Left lung (tissue), 10 donors: Measurements from ENCODE around the gene DRICH1. TPM values are rescaled to one million over a fixed set of nuclear protein-coding genes. Genes with fewer than 3 reads are reported as not detected.
A peak's percentile ranks its signal among the peaks of the same experiment; 100 is the strongest.
"Not testable (repeated sequence)": the region's sequence is repeated elsewhere in the genome, so short reads cannot be mapped to it uniquely, and the experiment has no call there.

ENCODE experiments used
- ATAC-seq: fragments of 200-7000 bp; cut with Tn5 transposase; one replicate; pipeline ENCODE4 v1.9.1; 2020; ENCODE audit warnings: moderate library complexity
- DNase-seq, 4 donors: peaks; one replicate each; pipeline ENCODE4 v3.0.0-alpha.2; 2013 to 2020
- H3K27ac ChIP-seq, 2 donors: fragments of 200-600 bp; sonication (generic) in 1 of 2; one replicate each; pipeline versions ENCODE4 v1.5.0 to v1.8.0; 2020 to 2021
- H3K27me3 ChIP-seq, 2 donors: fragments of 200-600 bp; sonication (generic) in 1 of 2; one replicate each; pipeline versions ENCODE4 v1.5.0 to v1.8.0; 2020 to 2021
- H3K36me3 ChIP-seq, 2 donors: fragments of 200-600 bp; sonication (generic) in 1 of 2; one replicate each; pipeline versions ENCODE4 v1.5.0 to v1.8.0; 2020 to 2021
- H3K4me1 ChIP-seq, 2 donors: fragments of 200-600 bp; one replicate each; pipeline ENCODE4 v1.8.0; 2021
- H3K4me3 ChIP-seq, 2 donors: fragments of 200-600 bp; sonication (generic) in 1 of 2; one replicate each; pipeline versions ENCODE4 v1.5.0 to v1.8.0; 2020 to 2021; ENCODE audit warnings: mild to moderate bottlenecking in 1 of 2
- H3K9me3 ChIP-seq, 2 donors: fragments of 200-600 bp; sonication (generic) in 1 of 2; one replicate each; pipeline versions ENCODE4 v1.5.0 to v1.8.0; 2020 to 2021
- CTCF ChIP-seq, 2 donors: fragments of 200-600 bp; sonication (generic) in 1 of 2; IDR thresholded peaks; one replicate each; pipeline versions ENCODE4 v1.5.0 to v1.8.0; 2021; ENCODE audit warnings: antibody characterized with exemption in 2 of 2
- intact Hi-C, 2 donors: fragments of 100-400 bp; cut with DNase I; formaldehyde crosslinking; loops; one replicate each; pipeline versions ENCODE4 v1.11.2 to v1.14.2; 2022
- polyA plus RNA-seq, 6 donors: library from polyadenylated mRNA; unstranded; fragments of 120-200 nt; gene quantifications; one replicate each; pipeline ENCODE4 v1.2.1, GENCODE V29; 2013; ENCODE audit not compliant: insufficient read length in 6 of 6
- total RNA-seq, 2 donors: library from RNA; stranded (reverse); fragmentation: NEBNext Ultra II Directional; extraction: Animal tissue kit (Norgen Biotek cat#: 25700); gene quantifications; one replicate each; pipeline ENCODE4 v1.2.1, GENCODE V29; 2021
- donor health status: DM: no; HTN: yes; CAD: no.
- donor health status: DM: no; HTN: no; CAD: no.

DRICH1 gene
- total and polyA plus RNA-seq, 8 donors: 0.70 to 5.8 (median 2.9) TPM

GRCh38 chr22:23575601-23576000 lies 56.5 kb downstream of the DRICH1 start:
- Histone ChIP-seq H3K36me3 (no peaks in the 10 kb centered on the region), H3K9me3 (no peaks in the 10 kb centered on the region), H3K27me3 (no peaks in the 10 kb centered on the region), H3K27ac (no peak overlapping the region), H3K4me1 (no peaks in the 10 kb centered on the region), H3K4me3 (no peak overlapping the region)
- DNase-seq (peak in 1 of 4 donors; percentile 26), ATAC-seq (no peak)
- no peak for TF ChIP-seq CTCF (IDR thresholded peaks at IDR 0.05)
- intact Hi-C loops: no loop called here

- H3K4me1 ChIP-seq: no peaks in the 10 kb centered on the region
- no peak for TF ChIP-seq CTCF (IDR thresholded peaks at IDR 0.05)
- no peaks in the 10 kb centered on the region for H3K9me3 ChIP-seq
- H3K36me3 ChIP-seq: no peaks in the 10 kb centered on the region
- H3K4me3 ChIP-seq: no peak overlapping the region
- intact Hi-C loops: no loop called here
- DNase-seq (no peak), ATAC-seq (no peak)
- H3K27me3 ChIP-seq: no peaks in the 10 kb centered on the region
- H3K27ac ChIP-seq: no peak overlapping the region
These were observed 57.2 kb downstream of the DRICH1 start for GRCh38 chr22:23574877-23575276.

- Histone ChIP-seq H3K4me3 (no peak overlapping the region), H3K27me3 (no peaks in the 10 kb centered on the region), H3K4me1 (no peaks in the 10 kb centered on the region), H3K36me3 (no peaks in the 10 kb centered on the region), H3K9me3 (no peaks in the 10 kb centered on the region), H3K27ac (no peak overlapping the region)
- DNase-seq (no peak), ATAC-seq (no peak)
- no peak for TF ChIP-seq CTCF (IDR thresholded peaks at IDR 0.05)
- intact Hi-C loops: no loop called here
These were observed 57.7 kb downstream of the DRICH1 start for GRCh38 chr22:23574371-23574811.

- intact Hi-C loops, H3K4me1 ChIP-seq, DNase-seq, H3K27me3 ChIP-seq, ATAC-seq, H3K27ac ChIP-seq, H3K4me3 ChIP-seq, H3K36me3 ChIP-seq, H3K9me3 ChIP-seq: not testable (repeated sequence)
These were observed 58.4 kb downstream of the DRICH1 start for GRCh38 chr22:23573701-23574235.

- DNase-seq, intact Hi-C loops, H3K36me3 ChIP-seq, H3K4me1 ChIP-seq, H3K9me3 ChIP-seq, H3K4me3 ChIP-seq, H3K27me3 ChIP-seq, ATAC-seq, H3K27ac ChIP-seq: not testable (repeated sequence)
These were observed 59.0 kb downstream of the DRICH1 start for GRCh38 chr22:23573106-23573505.

- Histone ChIP-seq H3K27me3 (peaks cover 2 to 16% of the 10 kb centered on the region in 2 donors), H3K4me1 (peaks cover 0 to 2% of the 10 kb centered on the region in 2 donors), H3K27ac (no peak overlapping the region), H3K9me3 (no peaks in the 10 kb centered on the region), H3K36me3 (no peaks in the 10 kb centered on the region), H3K4me3 (no peak overlapping the region)
- intact Hi-C loops: no loop called here
- ATAC-seq: no peak
- no peak for DNase-seq
- no peak for TF ChIP-seq CTCF (IDR thresholded peaks at IDR 0.05)
These were observed 60.6 kb downstream of the DRICH1 start for GRCh38 chr22:23571486-23571885.
